HG02840 (cell line): ENCODE measurements around the gene CHGA.

ENCODE experiments used
- ATAC-seq: cut with Tn5 transposase; IDR thresholded peaks from one replicate; pipeline ENCODE4 v1.9.1; 2021; ENCODE audit warnings: mild to moderate bottlenecking, moderate library complexity, moderate number of reproducible peaks; ENCODE audit not compliant: unreplicated experiment, low FRiP score

Gene CHGA

GRCh38 chr14:92974541-92975345, 51.8 kb downstream of the CHGA start:
- no peak for ATAC-seq

GRCh38 chr14:92976268-92976667, 53.3 kb downstream of the CHGA start:
- ATAC-seq = no peak

GRCh38 chr14:92978229-92979021, 55.5 kb downstream of the CHGA start:
- ATAC-seq = no peak

GRCh38 chr14:92980866-92981265, 57.9 kb downstream of the CHGA start:
- no peak for ATAC-seq

GRCh38 chr14:92981726-92982125, 58.8 kb downstream of the CHGA start:
- no peak for ATAC-seq

- no peak for ATAC-seq
Observed at GRCh38 chr14:92982956-92983355, 60.0 kb downstream of the CHGA start.

- ATAC-seq = no peak
Observed at GRCh38 chr14:92984082-92984788, 61.3 kb downstream of the CHGA start.
